Gastrocnemius medialis (tissue), 4 donors: Measurements from ENCODE around the gene CPLX1.

Experiments
- CTCF ChIP-seq, 5 experiments: fragments of 450-650 bp in 3 of 5; fragments of 200-600 bp in 2 of 5; sonication (generic) in 2 of 5; IDR thresholded peaks in 4 of 5; conservative IDR thresholded peaks in 1 of 5; 1 replicate in 4 of 5; 2 replicates in 1 of 5; pipeline ENCODE4 v1.5.1; 2016 to 2019; ENCODE audit warnings: antibody characterized with exemption in 5 of 5, mild to moderate bottlenecking in 3 of 5, moderate library complexity in 3 of 5
- POLR2A ChIP-seq, 2 donors: fragments of 450-650 bp; IDR thresholded peaks; one replicate each; pipeline ENCODE4 v1.6.1; 2017; ENCODE audit warnings: antibody characterized with exemption in 2 of 2, mild to moderate bottlenecking in 2 of 2, moderate library complexity in 2 of 2

GRCh38 chr4:828641-829271 lies 2.8 kb upstream of the CPLX1 start:
- TF ChIP-seq CTCF (IDR thresholded peaks at IDR 0.05 in 4 of 5, conservative IDR thresholded peaks at IDR 0.05 in 1 of 5) (no peak), POLR2A (IDR thresholded peaks at IDR 0.05) (no peak)
